Activated T-cell treated with anti-CD3 and anti-CD28 coated beads, Interleukin-2, amount 50 U/mL, for 4 hours (primary cell): ENCODE data around the gene HDAC10. TPM values are rescaled to one million over a fixed set of nuclear protein-coding genes. Genes with fewer than 3 reads are reported as not detected.

Source experiments
- ATAC-seq, 2 donors: fragments of 200-7000 bp; cut with Tn5 transposase; one replicate each; pipeline ENCODE4 v1.10.0; 2021
- DNase-seq: peaks from one replicate; pipeline ENCODE4 v3.0.0-alpha.2; 2020
- H3K27me3 Mint-ChIP-seq: one replicate; pipeline ENCODE4 v1.8.0; 2021; ENCODE audit warnings: low read depth, mixed read lengths
- H3K36me3 Mint-ChIP-seq: one replicate; pipeline ENCODE4 v1.8.0; 2022; ENCODE audit warnings: mixed read lengths; ENCODE audit not compliant: insufficient read depth
- H3K4me1 Mint-ChIP-seq: one replicate; pipeline ENCODE4 v1.8.0; 2021; ENCODE audit warnings: low read depth, mixed read lengths
- H3K4me3 Mint-ChIP-seq: one replicate; pipeline ENCODE4 v1.8.0; 2021; ENCODE audit warnings: mild to moderate bottlenecking, moderate library complexity, mixed read lengths
- H3K9me3 Mint-ChIP-seq: one replicate; pipeline ENCODE4 v1.8.0; 2021; ENCODE audit warnings: mixed read lengths
- total RNA-seq, 3 donors: library from RNA; stranded (reverse); gene quantifications; one replicate each; pipeline ENCODE4 v1.2.1, GENCODE V29; 2021

The HDAC10 gene
- total RNA-seq, 3 donors from 2014 or later: 45.1 to 50.6 (median 48.2) TPM

- no peak overlapping the region for H3K4me3 Mint-ChIP-seq
- no peak for DNase-seq
Measured at GRCh38 chr22:50268655-50269113, 17.6 kb upstream of the HDAC10 start.

GRCh38 chr22:50267591-50268390 lies 16.7 kb upstream of the HDAC10 start:
- H3K27me3 Mint-ChIP-seq: peaks cover 7% of the 10 kb centered on the region
- H3K4me3 Mint-ChIP-seq: no peak overlapping the region
- peaks cover 12% of the 10 kb centered on the region for H3K4me1 Mint-ChIP-seq
- DNase-seq (peak; percentile 44), ATAC-seq (peak; percentile 11 to 34)
- no peaks in the 10 kb centered on the region for H3K36me3 Mint-ChIP-seq
- H3K9me3 Mint-ChIP-seq: no peaks in the 10 kb centered on the region

More at GRCh38 chr22:50268655-50269113, 17.6 kb upstream of the HDAC10 start:
- H3K27me3 Mint-ChIP-seq: peaks cover 5% of the 10 kb centered on the region
- no peaks in the 10 kb centered on the region for H3K9me3 Mint-ChIP-seq
- peaks cover 12% of the 10 kb centered on the region for H3K4me1 Mint-ChIP-seq
- ATAC-seq: no peak
- H3K36me3 Mint-ChIP-seq: no peaks in the 10 kb centered on the region

- ATAC-seq (no peak), DNase-seq (no peak)
- Mint-ChIP-seq H3K36me3 (no peaks in the 10 kb centered on the region), H3K4me3 (no peak overlapping the region), H3K9me3 (no peaks in the 10 kb centered on the region), H3K27me3 (peaks cover 13% of the 10 kb centered on the region), H3K4me1 (peaks cover 16% of the 10 kb centered on the region)
Measured at GRCh38 chr22:50266994-50267393, 15.9 kb upstream of the HDAC10 start.

GRCh38 chr22:50264946-50265669 lies 14.0 kb upstream of the HDAC10 start:
- peaks cover 19% of the 10 kb centered on the region for H3K27me3 Mint-ChIP-seq
- peak overlapping the region; percentile 29 for H3K4me3 Mint-ChIP-seq
- ATAC-seq (no peak), DNase-seq (no peak)
- no peaks in the 10 kb centered on the region for H3K36me3 Mint-ChIP-seq
- peaks cover 16% of the 10 kb centered on the region for H3K4me1 Mint-ChIP-seq
- no peaks in the 10 kb centered on the region for H3K9me3 Mint-ChIP-seq

GRCh38 chr22:50264104-50264745 lies 13.2 kb upstream of the HDAC10 start:
- DNase-seq (no peak), ATAC-seq (no peak)
- Mint-ChIP-seq H3K4me3 (no peak overlapping the region), H3K9me3 (no peaks in the 10 kb centered on the region), H3K36me3 (no peaks in the 10 kb centered on the region), H3K27me3 (peaks cover 23% of the 10 kb centered on the region), H3K4me1 (peaks cover 16% of the 10 kb centered on the region)

- Mint-ChIP-seq H3K27me3 (peaks cover 27% of the 10 kb centered on the region), H3K9me3 (no peaks in the 10 kb centered on the region), H3K4me1 (peaks cover 9% of the 10 kb centered on the region), H3K36me3 (no peaks in the 10 kb centered on the region), H3K4me3 (no peak overlapping the region)
- DNase-seq: no peak
- ATAC-seq: no peak
Measured at GRCh38 chr22:50262973-50263617, 12.0 kb upstream of the HDAC10 start.

GRCh38 chr22:50262460-50262911 lies 11.4 kb upstream of the HDAC10 start:
- DNase-seq (no peak), ATAC-seq (no peak)
- Mint-ChIP-seq H3K36me3 (no peaks in the 10 kb centered on the region), H3K4me1 (peaks cover 8% of the 10 kb centered on the region), H3K27me3 (peaks cover 27% of the 10 kb centered on the region), H3K9me3 (no peaks in the 10 kb centered on the region), H3K4me3 (peak overlapping the region; percentile 55)

GRCh38 chr22:50261615-50262459 lies 10.8 kb upstream of the HDAC10 start, which contains the start of gene MAPK12:
TSS of gene MAPK12 (minus strand) at chr22:50261683. CDS start at chr22:50261509, 174 bp downstream.
- H3K36me3 Mint-ChIP-seq: no peaks in the 10 kb centered on the region
- no peak for DNase-seq
- ATAC-seq: peak in 1 of 2 donors; percentile 9
- peaks cover 8% of the 10 kb centered on the region for H3K4me1 Mint-ChIP-seq
- peak within 1 kb of the TSS; percentile 55 for H3K4me3 Mint-ChIP-seq
- no peaks in the 10 kb centered on the region for H3K9me3 Mint-ChIP-seq
- peaks cover 29% of the 10 kb centered on the region for H3K27me3 Mint-ChIP-seq

GRCh38 chr22:50260801-50261614 lies 9.9 kb upstream of the HDAC10 start:
- no peak for DNase-seq
- Mint-ChIP-seq H3K4me1 (peaks cover 8% of the 10 kb centered on the region), H3K9me3 (no peaks in the 10 kb centered on the region), H3K4me3 (peak overlapping the region; percentile 16), H3K36me3 (no peaks in the 10 kb centered on the region), H3K27me3 (peaks cover 29% of the 10 kb centered on the region)
- peak; percentile 46 to 55 for ATAC-seq

- DNase-seq (no peak), ATAC-seq (no peak)
- Mint-ChIP-seq H3K36me3 (no peaks in the 10 kb centered on the region), H3K4me3 (peak overlapping the region; percentile 16), H3K9me3 (no peaks in the 10 kb centered on the region), H3K4me1 (peaks cover 8% of the 10 kb centered on the region), H3K27me3 (peaks cover 29% of the 10 kb centered on the region)
Measured at GRCh38 chr22:50260434-50260800, 9.4 kb upstream of the HDAC10 start.

- Mint-ChIP-seq H3K36me3 (no peaks in the 10 kb centered on the region), H3K9me3 (no peaks in the 10 kb centered on the region), H3K4me1 (peaks cover 8% of the 10 kb centered on the region), H3K27me3 (peaks cover 26% of the 10 kb centered on the region), H3K4me3 (no peak overlapping the region)
- DNase-seq: no peak
- no peak for ATAC-seq
Measured at GRCh38 chr22:50259302-50259701, 8.2 kb upstream of the HDAC10 start.

- H3K4me3 Mint-ChIP-seq: no peak overlapping the region
- peaks cover 8% of the 10 kb centered on the region for H3K4me1 Mint-ChIP-seq
- DNase-seq (no peak), ATAC-seq (no peak)
- no peaks in the 10 kb centered on the region for H3K9me3 Mint-ChIP-seq
- H3K36me3 Mint-ChIP-seq: no peaks in the 10 kb centered on the region
- H3K27me3 Mint-ChIP-seq: peaks cover 26% of the 10 kb centered on the region
Measured at GRCh38 chr22:50258361-50259292, 7.6 kb upstream of the HDAC10 start.
